HFF-Myc (cell line): ENCODE data around the gene SLC13A5.
A peak's percentile ranks its signal among the peaks of the same experiment; 100 is the strongest.

Source experiments
- DNase-seq: peaks from one replicate; pipeline ENCODE4 v3.0.0-alpha.2; 2011; ENCODE audit warnings: low read depth; ENCODE audit errors: extremely low read depth
- H3K4me3 ChIP-seq: replicated peaks from 2 replicates; pipeline ENCODE4 v1.5.1; 2011; ENCODE audit warnings: low read depth, mild to moderate bottlenecking, control low read depth, low read length
- CTCF ChIP-seq: IDR thresholded peaks from 2 replicates; pipeline ENCODE4 v1.5.1; 2012; ENCODE audit warnings: mild to moderate bottlenecking, low read depth, low read length, control low read depth; ENCODE audit errors: missing control alignments

The SLC13A5 gene

GRCh38 chr17:6640536-6641246 lies 72.5 kb downstream of the SLC13A5 start, which contains the start of the genes KIAA0753 and TXNDC17:
TSS of gene KIAA0753 (minus strand) at chr17:6640711. CDS start at chr17:6635103, 5,608 bp downstream.
TSS of gene TXNDC17 (plus strand) at chr17:6641060. CDS start at chr17:6641083, 23 bp downstream.
- H3K4me3 ChIP-seq: peak within 1 kb of the TSS; percentile 87
- TF ChIP-seq CTCF: no peak
- peak; percentile 72 for DNase-seq

- H3K4me3 ChIP-seq: peak overlapping the region; percentile 87
- no peak for DNase-seq
- no peak for TF ChIP-seq CTCF
Measured at GRCh38 chr17:6639586-6640535, 73.3 kb downstream of the SLC13A5 start.

- peak overlapping the region; percentile 87 for H3K4me3 ChIP-seq
- no peak for TF ChIP-seq CTCF
- no peak for DNase-seq
Measured at GRCh38 chr17:6639014-6639585, 74.1 kb downstream of the SLC13A5 start.

- no peak for DNase-seq
- no peak for TF ChIP-seq CTCF
- peak overlapping the region; percentile 87 for H3K4me3 ChIP-seq
Measured at GRCh38 chr17:6638046-6638908, 74.9 kb downstream of the SLC13A5 start.

- H3K4me3 ChIP-seq: no peak overlapping the region
- no peak for TF ChIP-seq CTCF
- DNase-seq: no peak
Measured at GRCh38 chr17:6637458-6637840, 75.7 kb downstream of the SLC13A5 start.
